HepG2 (cell line): ENCODE measurements around the gene BPHL. TPM values are rescaled to one million over a fixed set of nuclear protein-coding genes. Genes with fewer than 3 reads are reported as not detected.

Source experiments
- ATAD3A ChIP-seq: sonication (generic); formaldehyde crosslinking; IDR thresholded peaks from 2 replicates; pipeline ENCODE4 v1.4.0; 2020; ENCODE audit warnings: missing genetic modification reagents
- FOXK2 ChIP-seq: fragments of 450-650 bp; IDR thresholded peaks from 2 replicates; pipeline ENCODE4 v1.6.1; 2016
- FOXO1 ChIP-seq: sonication (generic); formaldehyde crosslinking; IDR thresholded peaks from 2 replicates; pipeline ENCODE4 v1.4.0; 2020; ENCODE audit warnings: missing genetic modification reagents
- HCFC1 ChIP-seq: fragments of 150-350 bp; IDR thresholded peaks from 2 replicates; pipeline ENCODE4 v1.6.1; 2014; ENCODE audit warnings: low read depth, low read length
- HES4 ChIP-seq: sonication (generic); formaldehyde crosslinking; IDR thresholded peaks from 2 replicates; pipeline ENCODE4 v1.9.0; 2021; ENCODE audit warnings: mild to moderate bottlenecking, missing genetic modification reagents, borderline replicate concordance
- KAT2B ChIP-seq: fragments of 150-350 bp; IDR thresholded peaks from 2 replicates; pipeline ENCODE4 v1.6.1; 2014; ENCODE audit warnings: low read depth, low read length, borderline replicate concordance
- MAZ ChIP-seq, 2 experiments: sonication (generic) in 1 of 2; formaldehyde crosslinking in 1 of 2; IDR thresholded peaks; 2 replicates each; pipeline versions ENCODE4 v1.5.0 to v1.6.1; 2012 to 2020; ENCODE audit warnings: low read depth in 2 of 2, mild to moderate bottlenecking in 2 of 2, borderline replicate concordance in 1 of 2, improper control_type of control experiment in 1 of 2, low read length in 1 of 2, missing genetic modification reagents in 1 of 2, moderate library complexity in 1 of 2
- MNT ChIP-seq: fragments of 450-650 bp; IDR thresholded peaks from 2 replicates; pipeline ENCODE4 v1.6.1; 2016
- MYPOP ChIP-seq: sonication (generic); formaldehyde crosslinking; IDR thresholded peaks from 2 replicates; pipeline ENCODE4 v1.8.1; 2023; ENCODE audit warnings: mild to moderate bottlenecking, moderate library complexity, missing genetic modification reagents
- PHF21A ChIP-seq: sonication (generic); formaldehyde crosslinking; IDR thresholded peaks from 2 replicates; pipeline ENCODE4 v1.5.0; 2020; ENCODE audit warnings: mild to moderate bottlenecking, missing genetic modification reagents
- SMARCC2 ChIP-seq: fragments of 450-650 bp; IDR thresholded peaks from 2 replicates; pipeline ENCODE4 v1.6.1; 2017; ENCODE audit warnings: antibody characterized with exemption, mild to moderate bottlenecking
- SMC3 ChIP-seq: IDR thresholded peaks from 2 replicates; pipeline ENCODE4 v1.6.1; 2011; ENCODE audit warnings: low read length, improper control_type of control experiment
- SP1 ChIP-seq, 2 experiments: fragments of 450-650 bp in 1 of 2; sonication (generic) in 1 of 2; formaldehyde crosslinking in 1 of 2; IDR thresholded peaks; 2 replicates each; pipeline versions ENCODE4 v1.4.0 to v1.6.1; 2016 to 2020; ENCODE audit warnings: missing genetic modification reagents in 1 of 2
- SP5 ChIP-seq: IDR thresholded peaks from 2 replicates; pipeline ENCODE4 v1.6.1; 2016; ENCODE audit warnings: low read depth, borderline replicate concordance
- ZBTB2 ChIP-seq: sonication (generic); formaldehyde crosslinking; IDR thresholded peaks from 2 replicates; pipeline ENCODE4 v1.8.0; 2022; ENCODE audit warnings: low read depth, missing genetic modification reagents
- ZIK1 ChIP-seq: sonication (generic); formaldehyde crosslinking; IDR thresholded peaks from 2 replicates; pipeline ENCODE4 v1.5.0; 2020; ENCODE audit warnings: mild to moderate bottlenecking, low read depth, missing genetic modification reagents, borderline replicate concordance
- ZKSCAN1 ChIP-seq: fragments of 150-350 bp; IDR thresholded peaks from 2 replicates; pipeline ENCODE4 v1.6.1; 2014; ENCODE audit warnings: low read length
- ZMYM2 ChIP-seq: sonication (generic); formaldehyde crosslinking; IDR thresholded peaks from 2 replicates; pipeline ENCODE4 v1.8.0; 2022; ENCODE audit warnings: mild to moderate bottlenecking, missing genetic modification reagents
- ZNF263 ChIP-seq: sonication (generic); formaldehyde crosslinking; IDR thresholded peaks from 2 replicates; pipeline ENCODE4 v1.4.0; 2020; ENCODE audit warnings: missing genetic modification reagents
- ZNF296 ChIP-seq: sonication (generic); formaldehyde crosslinking; conservative IDR thresholded peaks from 2 replicates; pipeline ENCODE4 v1.5.0; 2020; ENCODE audit warnings: mild to moderate bottlenecking, missing genetic modification reagents
- ZNF362 ChIP-seq: sonication (generic); formaldehyde crosslinking; IDR thresholded peaks from 2 replicates; pipeline ENCODE4 v1.4.0; 2020; ENCODE audit warnings: missing genetic modification reagents, mild to moderate bottlenecking, borderline replicate concordance
- ZNF556 ChIP-seq: sonication (generic); formaldehyde crosslinking; IDR thresholded peaks from 2 replicates; pipeline ENCODE4 v1.4.0; 2020; ENCODE audit warnings: mild to moderate bottlenecking, missing genetic modification reagents, borderline replicate concordance
- ZNF709 ChIP-seq: sonication (generic); formaldehyde crosslinking; IDR thresholded peaks from 2 replicates; pipeline ENCODE4 v1.5.0; 2020; ENCODE audit warnings: mild to moderate bottlenecking, missing genetic modification reagents
- ZNF724P ChIP-seq: sonication (generic); formaldehyde crosslinking; IDR thresholded peaks from 2 replicates; pipeline ENCODE4 v1.8.0; 2022; ENCODE audit warnings: missing genetic modification reagents, borderline replicate concordance
- ZNF773 ChIP-seq: sonication (generic); formaldehyde crosslinking; IDR thresholded peaks from 2 replicates; pipeline ENCODE4 v1.4.0; 2020; ENCODE audit warnings: missing genetic modification reagents, borderline replicate concordance
- ZSCAN29 ChIP-seq: sonication (generic); formaldehyde crosslinking; conservative IDR thresholded peaks from 2 replicates; pipeline ENCODE4 v1.4.0; 2020; ENCODE audit warnings: mild to moderate bottlenecking, missing genetic modification reagents
- polyA plus RNA-seq, 8 experiments: library from polyadenylated mRNA; depleted of rRNA in 3 of 8; stranded (reverse) in 7 of 8; unstranded in 1 of 8; fragments of >200 nt; fragmentation: Illumina TruSeq in 4 of 8; extraction: Trizol in 4 of 8; gene quantifications; 2 replicates each; pipeline versions ENCODE4 v1.2.1 to v1.2.3, GENCODE V29; 2011 to 2016; ENCODE audit warnings: low read depth in 4 of 8, missing spikeins in 1 of 8, mixed read lengths in 1 of 8; ENCODE audit not compliant: insufficient read depth in 1 of 8
- total RNA-seq, 5 experiments: library from RNA; depleted of rRNA; stranded (reverse); fragments of >200 nt; fragmentation: Illumina TruSeq; extraction: Trizol; gene quantifications; 2 replicates each; pipeline ENCODE4 v1.2.3, GENCODE V29; 2016; ENCODE audit warnings: low read depth in 1 of 5

The BPHL gene
- total and polyA plus RNA-seq, 2 of the 13 experiments (the other 11 are each of a cell fraction or from before 2014, with no cell fraction given), result 37.8 to 39.5 TPM

- TF ChIP-seq ZBTB2 (CRISPR knock-in tag), result peak; percentile 91
- no peak for TF ChIP-seq ZNF296 (CRISPR knock-in tag)
- peak; percentile 73; the same call in 1 of the 2 replicates for TF ChIP-seq ZNF773
- TF ChIP-seq MNT, result peak; percentile 51
- no peak for TF ChIP-seq ZKSCAN1
- TF ChIP-seq ZSCAN29 (CRISPR knock-in tag), result peak; percentile 100
- peak; percentile 82 for TF ChIP-seq MYPOP (CRISPR knock-in tag)
- TF ChIP-seq MAZ (IDR thresholded peaks at IDR 0.05; ENCODE audit: borderline replicate concordance, low read depth, low read length), result no peak; the same call in 1 of the 2 replicates
- peak; percentile 94 for TF ChIP-seq MAZ (CRISPR knock-in tag; IDR thresholded peaks at IDR 0.05; ENCODE audit: low read depth)
- peak; percentile 69 for TF ChIP-seq FOXO1 (CRISPR knock-in tag)
- TF ChIP-seq ZNF362 (CRISPR knock-in tag), result no peak
- TF ChIP-seq ATAD3A (CRISPR knock-in tag), result no peak
- no peak for TF ChIP-seq KAT2B
- no peak for TF ChIP-seq HCFC1
- peak; percentile 96 for TF ChIP-seq HES4 (CRISPR knock-in tag)
- TF ChIP-seq SP1 (IDR thresholded peaks at IDR 0.05), result peak; percentile 65; the same call in 1 of the 2 replicates
- TF ChIP-seq SP1 (CRISPR knock-in tag; IDR thresholded peaks at IDR 0.05), result peak; percentile 91
- TF ChIP-seq FOXK2, result no peak
- TF ChIP-seq ZNF709 (CRISPR knock-in tag), result peak; percentile 93
- peak; percentile 97 for TF ChIP-seq SP5 (CRISPR knock-in tag)
- peak; percentile 89 for TF ChIP-seq ZIK1
- TF ChIP-seq ZNF724P (CRISPR knock-in tag), result peak; percentile 98
- TF ChIP-seq SMARCC2, result no peak
- TF ChIP-seq SMC3, result no peak
- peak; percentile 80 for TF ChIP-seq ZNF263 (CRISPR knock-in tag)
- TF ChIP-seq ZNF556 (CRISPR knock-in tag), result peak; percentile 98
- peak; percentile 10; the same call in 1 of the 2 replicates for TF ChIP-seq ZMYM2 (CRISPR knock-in tag)
- no peak; the same call in 1 of the 2 replicates for TF ChIP-seq PHF21A (CRISPR knock-in tag)
Measured at GRCh38 chr6:3118353-3119039, at the start of gene BPHL (continued).
